HEK293T (cell line): ENCODE data around the gene GPN3.

Experiments used
- CTCF ChIA-PET: fragments of 350-600 bp; formaldehyde crosslinking; extraction: SDS; loops from one replicate; lab custom pipeline; 2021; ENCODE audit warnings: antibody characterized with exemption, inconsistent platforms; lab: Yijun Ruan, JAX
- POLR2A ChIA-PET: fragments of 350-600 bp; formaldehyde crosslinking; extraction: SDS; loops from one replicate; lab custom pipeline; 2020; ENCODE audit warnings: antibody characterized with exemption, inconsistent platforms; lab: Yijun Ruan, JAX
- DNase-seq: peaks from one replicate; pipeline ENCODE4 v3.0.0; 2012; ENCODE audit warnings: mixed read lengths; ENCODE audit errors: extremely low spot score
- ARNT ChIP-seq: fragments of 450-650 bp; IDR thresholded peaks from 2 replicates; pipeline ENCODE4 v1.6.1; 2017; ENCODE audit warnings: mild to moderate bottlenecking
- BHLHE40 ChIP-seq: fragments of 450-650 bp; IDR thresholded peaks from 2 replicates; pipeline ENCODE4 v1.6.1; 2016; ENCODE audit warnings: mild to moderate bottlenecking, moderate library complexity, borderline replicate concordance
- CTBP1 ChIP-seq: fragments of 450-650 bp; IDR thresholded peaks from 2 replicates; pipeline ENCODE4 v1.6.1; 2016; ENCODE audit warnings: borderline replicate concordance
- FOXA1 ChIP-seq: fragments of 450-650 bp; IDR thresholded peaks from 2 replicates; pipeline ENCODE4 v1.6.1; 2016; ENCODE audit warnings: mild to moderate bottlenecking
- FOXK2 ChIP-seq: fragments of 450-650 bp; IDR thresholded peaks from 2 replicates; pipeline ENCODE4 v1.6.1; 2016; ENCODE audit warnings: mild to moderate bottlenecking
- FOXM1 ChIP-seq: fragments of 450-650 bp; IDR thresholded peaks from 2 replicates; pipeline ENCODE4 v1.6.1; 2017; ENCODE audit warnings: mild to moderate bottlenecking, borderline replicate concordance
- HDGF ChIP-seq: fragments of 450-650 bp; IDR thresholded peaks from 2 replicates; pipeline ENCODE4 v1.6.1; 2017; ENCODE audit warnings: antibody characterized with exemption, borderline replicate concordance
- L3MBTL2 ChIP-seq: fragments of 450-650 bp; conservative IDR thresholded peaks from 2 replicates; pipeline ENCODE4 v1.6.1; 2016; ENCODE audit warnings: mild to moderate bottlenecking
- LEF1 ChIP-seq: fragments of 450-650 bp; IDR thresholded peaks from 2 replicates; pipeline ENCODE4 v1.6.1; 2017; ENCODE audit warnings: mild to moderate bottlenecking, borderline replicate concordance
- NFRKB ChIP-seq: fragments of 450-650 bp; IDR thresholded peaks from 2 replicates; pipeline ENCODE4 v1.6.1; 2016; ENCODE audit warnings: mild to moderate bottlenecking, moderate library complexity
- SP1 ChIP-seq: fragments of 450-650 bp; IDR thresholded peaks from 2 replicates; pipeline ENCODE4 v1.6.1; 2017
- SUZ12 ChIP-seq: fragments of 450-650 bp; IDR thresholded peaks from 2 replicates; pipeline ENCODE4 v1.6.1; 2016; ENCODE audit warnings: mild to moderate bottlenecking
- TARDBP ChIP-seq: fragments of 450-650 bp; IDR thresholded peaks from 2 replicates; pipeline ENCODE4 v1.6.1; 2016
- ZNF384 ChIP-seq: fragments of 450-650 bp; IDR thresholded peaks from 2 replicates; pipeline ENCODE4 v1.6.1; 2016
- TF ChIP-seq, protein P1 (sequence below): fragments of 450-650 bp; IDR thresholded peaks from 2 replicates; pipeline ENCODE4 v1.6.1; 2016

The GPN3 gene

DNA sequence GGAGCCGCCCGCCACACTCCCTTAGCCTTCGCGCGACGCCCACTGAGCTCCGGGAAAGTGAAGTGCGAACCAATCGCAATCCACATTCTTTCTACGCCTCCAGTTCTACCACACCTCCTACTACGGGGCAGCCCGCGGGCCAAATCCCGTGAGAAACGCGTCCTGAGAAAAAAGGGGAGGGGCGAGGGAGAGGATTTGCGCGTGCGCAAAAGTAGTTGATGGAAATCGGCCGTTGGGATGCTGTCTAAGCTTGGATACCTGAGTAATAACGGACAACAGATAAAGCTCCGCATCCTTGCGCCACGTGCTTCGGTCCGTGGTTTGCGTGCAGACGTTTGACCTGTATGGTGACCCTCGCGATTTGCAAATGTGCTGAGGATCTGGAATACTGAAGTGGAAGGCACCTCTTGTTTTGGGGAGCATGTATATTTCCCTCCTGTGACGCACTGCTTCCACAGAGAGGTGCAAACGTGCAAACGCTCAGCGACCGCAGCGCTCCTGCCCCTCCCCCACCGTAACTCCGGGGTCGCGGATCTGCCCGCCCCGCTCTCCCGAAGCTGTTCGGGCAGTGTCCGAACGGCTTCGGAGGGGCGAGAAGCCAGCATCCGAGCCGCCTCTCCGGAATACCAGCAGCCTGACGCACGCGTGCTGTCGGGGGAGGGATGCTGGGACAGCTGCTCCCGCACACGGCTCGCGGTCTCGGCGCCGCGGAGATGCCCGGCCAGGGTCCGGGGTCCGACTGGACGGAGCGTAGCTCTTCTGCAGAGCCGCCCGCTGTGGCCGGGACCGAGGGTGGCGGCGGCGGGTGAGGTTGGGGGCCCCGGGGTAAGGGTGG lies at the start of gene GPN3, which contains the start of gene FAM216A:
GPN3 (minus strand) TSS at position 44 of the 835 bp plus-strand sequence. CDS start 54 bp downstream, outside the sequence.
FAM216A (plus strand) TSS at position 632 of the 835 bp plus-strand sequence; CDS start at position 663, 31 bp downstream.
- ChIA-PET CTCF (interaction anchor here (0.7 to 2.1 kb wide), 6 partner anchors 15 to 419 kb away, joined by 3 to 9 read pairs (median 5); partner anchors contain the start of gene ARPC3), POLR2A (interaction anchor here (0.6 to 3.8 kb wide), 34 partner anchors 10 to 418 kb away, joined by 3 to 49 read pairs (median 4); partner anchors contain the start of genes ANAPC7, ARPC3, PPP1CC and RAD9B)
- TF ChIP-seq L3MBTL2: peak; percentile 62
- 0 out of 2 replicates have a peak, but pooled peaks have one; percentile 71 for TF ChIP-seq ARNT
- TF ChIP-seq HDGF: no peak
- peak; percentile 92 for DNase-seq

DNA sequence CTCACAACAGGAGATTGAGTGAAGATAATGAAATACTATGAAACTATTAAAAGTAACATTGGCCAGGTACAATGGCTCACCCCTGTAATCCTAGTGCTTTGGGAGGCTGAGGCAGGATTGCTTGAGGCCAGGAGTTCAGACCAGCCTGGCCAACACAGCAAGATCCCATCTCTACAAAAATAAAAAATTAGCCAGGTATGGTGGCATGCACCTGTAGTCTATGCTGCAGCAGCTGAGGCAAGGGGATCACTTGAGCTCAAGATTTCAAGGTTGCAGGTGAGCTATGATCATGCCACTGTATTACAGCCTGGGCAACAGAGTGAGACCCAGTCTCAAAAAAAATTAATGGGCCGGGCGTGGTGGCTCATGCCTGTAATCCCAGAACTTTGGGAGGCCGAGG lies 48.9 kb upstream of the GPN3 start:
- POLR2A ChIA-PET: no interaction called here
- no peak for TF ChIP-seq LEF1
- TF ChIP-seq ARNT: no peak
- no peak for TF ChIP-seq BHLHE40
- TF ChIP-seq CTBP1: no peak
- TF ChIP-seq FOXM1: no peak
- no peak for TF ChIP-seq FOXK2
- no peak for TF ChIP-seq ZNF384
- CTCF ChIA-PET: no interaction called here
- DNase-seq: no peak

DNA sequence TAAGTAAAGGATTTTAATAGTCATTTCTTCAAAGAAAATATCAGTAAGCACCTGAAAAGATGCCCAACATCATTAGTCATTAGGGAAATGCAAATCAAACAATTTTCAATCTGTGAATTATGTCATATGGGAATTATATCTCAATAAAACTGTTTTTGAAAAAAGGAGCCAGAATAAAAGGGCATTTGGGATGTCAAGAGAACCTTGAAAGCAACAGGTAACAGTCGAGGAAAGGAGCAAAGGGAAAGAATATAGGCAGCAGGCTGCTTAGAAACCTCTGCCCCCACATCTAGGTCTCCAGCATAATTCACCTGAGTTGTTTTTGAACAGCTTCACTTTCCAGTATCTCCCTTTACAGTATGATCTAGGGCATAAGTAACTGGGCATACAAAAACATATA lies 46.3 kb upstream of the GPN3 start:
- ChIA-PET POLR2A (no interaction called here), CTCF (no interaction called here)
- no peak for DNase-seq
- TF ChIP-seq HDGF (no peak), TARDBP (no peak), BHLHE40 (no peak), FOXM1 (no peak), SP1 (no peak)
- TF ChIP-seq, protein P1, sequence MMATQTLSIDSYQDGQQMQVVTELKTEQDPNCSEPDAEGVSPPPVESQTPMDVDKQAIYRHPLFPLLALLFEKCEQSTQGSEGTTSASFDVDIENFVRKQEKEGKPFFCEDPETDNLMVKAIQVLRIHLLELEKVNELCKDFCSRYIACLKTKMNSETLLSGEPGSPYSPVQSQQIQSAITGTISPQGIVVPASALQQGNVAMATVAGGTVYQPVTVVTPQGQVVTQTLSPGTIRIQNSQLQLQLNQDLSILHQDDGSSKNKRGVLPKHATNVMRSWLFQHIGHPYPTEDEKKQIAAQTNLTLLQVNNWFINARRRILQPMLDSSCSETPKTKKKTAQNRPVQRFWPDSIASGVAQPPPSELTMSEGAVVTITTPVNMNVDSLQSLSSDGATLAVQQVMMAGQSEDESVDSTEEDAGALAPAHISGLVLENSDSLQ: no peak

DNA sequence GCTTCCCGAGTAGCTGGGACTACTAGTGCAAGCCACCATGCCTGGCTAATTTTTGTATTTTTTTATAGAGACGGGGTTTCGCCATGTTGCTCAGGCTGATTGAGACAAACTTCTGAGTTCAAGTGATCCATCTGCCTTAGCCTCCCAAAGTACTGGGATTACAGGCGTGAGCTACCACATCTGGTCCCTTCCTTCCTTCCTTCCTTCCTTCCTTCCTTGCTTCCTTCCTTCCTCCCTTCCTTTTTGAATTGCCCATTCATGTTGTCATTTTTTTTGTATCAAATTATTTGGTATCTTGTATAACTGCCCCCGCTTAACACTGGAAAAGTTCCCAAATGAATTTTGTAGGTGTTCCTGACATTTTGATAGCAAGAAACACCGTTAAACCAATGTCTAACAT lies 45.8 kb upstream of the GPN3 start:
- POLR2A ChIA-PET: interaction anchor here (1.1 to 1.3 kb wide), 2 partner anchors 12 to 46 kb away, joined by 3 to 4 read pairs; partner anchors contain the start of genes GPN3, RAD9B and VPS29
- TF ChIP-seq ARNT (no peak), BHLHE40 (no peak), FOXK2 (no peak), HDGF (no peak), SUZ12 (no peak)
- DNase-seq: no peak
- CTCF ChIA-PET: interaction anchor here (1.1 to 1.3 kb wide), 3 partner anchors 87 to 100 kb away, joined by 3 to 5 read pairs (median 3); partner anchors contain the start of gene TCTN1

DNA sequence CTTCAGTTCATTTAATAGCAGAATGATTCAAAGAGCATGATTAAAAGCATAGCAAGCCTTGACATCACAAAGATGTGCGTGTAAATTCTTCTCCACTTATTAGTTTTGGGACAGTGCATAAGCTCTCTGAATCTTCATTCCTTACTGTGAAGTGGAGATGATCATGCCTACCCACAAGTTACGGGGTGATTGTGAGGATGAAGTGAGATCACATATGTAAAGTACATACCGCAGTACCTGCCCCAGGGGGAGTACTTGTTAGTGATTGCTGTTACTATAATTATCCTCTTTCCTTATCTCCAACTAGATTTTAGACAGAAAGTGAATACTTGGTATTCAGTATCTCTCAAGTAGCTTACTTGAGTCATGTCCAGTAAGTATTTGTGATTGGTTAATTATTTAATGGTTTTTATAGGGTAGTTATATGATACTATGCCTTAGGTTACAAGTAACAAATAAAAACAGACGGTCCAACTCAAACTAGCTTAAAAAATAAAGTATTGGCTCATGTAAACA lies 40.1 kb upstream of the GPN3 start:
- ChIA-PET CTCF (interaction anchor here (0.9 to 1.6 kb wide), 2 partner anchors 92 to 94 kb away, joined by 3 to 6 read pairs; no protein-coding TSS in a partner anchor), POLR2A (no interaction called here)
- TF ChIP-seq SUZ12 (no peak), LEF1 (no peak), ZNF384 (no peak), CTBP1 (no peak), SP1 (no peak), FOXK2 (no peak), BHLHE40 (no peak), HDGF (no peak), FOXA1 (no peak), TARDBP (no peak), L3MBTL2 (no peak), NFRKB (no peak)
- TF ChIP-seq, protein P1: no peak
- DNase-seq: no peak

DNA sequence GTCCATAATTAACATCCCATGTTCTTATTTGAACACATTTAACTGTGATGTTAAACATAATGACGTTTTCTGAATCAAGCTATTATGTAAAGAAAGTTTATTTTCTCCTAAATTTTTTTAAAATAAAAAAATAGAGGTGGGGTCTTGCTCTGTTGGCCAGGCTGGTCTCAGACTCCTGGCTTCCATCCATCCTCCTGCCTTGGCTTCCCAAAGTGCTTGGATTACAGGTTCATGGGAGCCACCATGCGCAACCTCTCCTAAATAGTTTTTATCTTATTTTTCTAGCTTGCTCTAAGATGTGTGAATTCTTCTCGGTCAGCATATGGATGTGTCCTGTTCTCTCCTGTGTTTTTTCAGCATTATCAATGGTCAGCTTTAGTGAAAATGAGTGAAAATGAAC lies 37.3 kb upstream of the GPN3 start:
- POLR2A ChIA-PET: no interaction called here
- no peak for DNase-seq
- CTCF ChIA-PET: interaction anchor here (0.6 kb wide), 1 partner anchor 97 kb away, joined by 3 read pairs; no protein-coding TSS in a partner anchor
- TF ChIP-seq, protein P1: no peak
- no peak for TF ChIP-seq CTBP1
- no peak for TF ChIP-seq FOXA1
- TF ChIP-seq ZNF384: no peak
- no peak for TF ChIP-seq LEF1
